ENCODE measurements around the gene SORBS1.
A peak's percentile ranks its signal among the peaks of the same experiment; 100 is the strongest.

SORBS1 gene

GRCh38 chr10:95561177-95561863 is at the start of gene SORBS1:
Gene SORBS1 (minus strand): TSS chr10:95561371. CDS start chr10:95441135, 120,236 bp downstream.
- DNase-seq: peak; percentile 99

- DNase-seq: no peak
These were observed 49.6 kb upstream of the SORBS1 start for GRCh38 chr10:95610727-95611126.

DNA sequence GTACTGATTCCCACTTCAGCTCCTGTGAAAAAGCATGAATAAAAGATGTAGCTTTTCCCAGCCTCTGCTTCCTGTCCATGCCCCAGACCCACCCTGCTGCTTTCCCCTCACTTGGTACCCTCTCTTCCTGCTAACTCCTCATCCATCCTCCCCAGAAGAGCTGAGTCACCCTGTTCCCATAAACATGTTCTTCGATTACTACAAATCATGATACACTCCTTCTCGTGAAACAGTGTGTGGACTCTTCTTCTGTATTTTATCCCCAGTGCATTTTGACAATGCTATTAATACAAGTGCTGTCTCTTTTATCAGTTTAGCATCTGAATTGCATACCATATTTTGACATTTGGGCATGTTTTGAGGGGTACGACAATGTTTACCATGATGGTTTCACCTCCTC is 45.8 kb upstream of the SORBS1 start:
- DNase-seq: no peak

DNA sequence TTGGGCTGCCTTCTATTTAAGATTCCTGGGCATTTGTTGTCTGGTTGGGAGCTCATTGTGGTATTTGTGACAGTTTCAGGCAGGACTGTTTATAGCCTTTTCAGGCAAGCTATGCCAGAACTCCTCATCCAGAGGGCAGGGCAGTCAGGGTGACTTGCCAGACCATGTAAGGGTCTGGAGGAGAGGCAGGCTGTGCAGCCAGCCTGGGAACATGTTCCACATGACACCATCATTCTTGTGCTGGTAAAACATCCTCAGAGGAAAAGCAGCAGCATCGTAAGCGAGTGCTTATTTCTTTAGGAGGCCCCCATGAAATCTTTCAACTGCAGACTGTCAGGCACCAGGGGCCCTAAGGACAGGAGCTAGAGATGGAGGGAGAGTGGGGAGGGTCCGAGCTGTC is 44.0 kb upstream of the SORBS1 start:
- DNase-seq: no peak

GRCh38 chr10:95604630-95605029 is 43.5 kb upstream of the SORBS1 start:
- DNase-seq: no peak

DNA sequence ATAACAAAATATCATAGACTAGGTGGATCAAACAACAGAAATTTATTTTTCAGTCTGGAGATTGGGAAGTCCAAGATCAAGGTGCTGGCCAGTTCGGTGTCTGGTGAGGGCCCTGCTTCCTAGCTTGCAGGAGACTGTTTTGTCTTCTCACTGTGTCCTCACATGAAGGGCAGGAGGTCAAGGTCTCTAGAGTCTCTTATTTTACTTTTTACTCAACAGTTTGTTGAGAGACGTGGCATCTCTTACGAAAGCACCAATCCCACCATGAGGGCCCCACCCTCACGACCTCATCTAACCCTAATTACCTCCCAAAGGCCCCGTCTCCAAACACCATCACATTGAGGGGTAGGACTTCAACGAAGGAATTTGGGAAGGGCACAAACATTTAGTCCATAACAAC is 41.2 kb upstream of the SORBS1 start:
- DNase-seq: no peak

- DNase-seq: peak; percentile 92
These were observed 40.0 kb upstream of the SORBS1 start for GRCh38 chr10:95601116-95601719.

GRCh38 chr10:95600158-95600557 is 39.0 kb upstream of the SORBS1 start:
- no peak for DNase-seq

- no peak for DNase-seq
These were observed 36.6 kb upstream of the SORBS1 start for GRCh38 chr10:95597788-95598187.

GRCh38 chr10:95588025-95588424 is 26.9 kb upstream of the SORBS1 start:
- no peak for DNase-seq

DNA sequence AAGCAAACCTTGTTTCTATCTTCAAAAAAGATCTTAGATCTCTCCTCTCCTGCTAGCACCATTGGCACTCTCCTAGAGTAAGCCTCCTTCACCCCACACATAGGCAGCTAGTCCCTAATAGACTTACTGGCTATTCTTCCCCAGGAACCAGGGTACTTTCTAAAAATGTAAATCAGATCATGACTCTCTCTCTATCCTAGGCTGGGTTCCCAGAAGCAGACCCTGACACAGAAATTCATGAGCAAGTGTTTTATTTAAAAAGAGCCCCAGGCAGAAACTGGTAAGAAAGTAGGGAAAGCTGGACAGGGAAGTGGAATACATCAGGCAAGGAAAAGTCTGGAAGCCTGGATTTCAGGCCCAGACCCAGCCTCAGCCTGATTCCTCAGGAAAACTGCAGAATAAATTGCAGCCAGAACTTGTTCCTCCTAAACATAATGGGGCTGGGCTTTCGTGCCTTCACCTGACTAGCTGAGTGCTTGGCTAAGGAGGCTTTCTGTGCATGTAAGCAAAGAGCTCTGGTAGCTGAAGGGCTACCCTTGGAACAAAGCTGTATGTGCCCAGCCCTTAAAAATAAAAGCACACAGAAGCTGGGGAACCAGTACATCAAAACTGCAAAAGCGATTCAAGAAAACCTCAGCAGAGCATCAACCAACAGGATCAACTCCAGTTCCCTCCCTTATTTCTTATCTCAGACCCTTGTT is 18.8 kb upstream of the SORBS1 start:
- no peak for DNase-seq

GRCh38 chr10:95579292-95579691 is 18.1 kb upstream of the SORBS1 start:
- no peak for DNase-seq

- DNase-seq: no peak
These were observed 17.4 kb upstream of the SORBS1 start for GRCh38 chr10:95578619-95579018.

DNA sequence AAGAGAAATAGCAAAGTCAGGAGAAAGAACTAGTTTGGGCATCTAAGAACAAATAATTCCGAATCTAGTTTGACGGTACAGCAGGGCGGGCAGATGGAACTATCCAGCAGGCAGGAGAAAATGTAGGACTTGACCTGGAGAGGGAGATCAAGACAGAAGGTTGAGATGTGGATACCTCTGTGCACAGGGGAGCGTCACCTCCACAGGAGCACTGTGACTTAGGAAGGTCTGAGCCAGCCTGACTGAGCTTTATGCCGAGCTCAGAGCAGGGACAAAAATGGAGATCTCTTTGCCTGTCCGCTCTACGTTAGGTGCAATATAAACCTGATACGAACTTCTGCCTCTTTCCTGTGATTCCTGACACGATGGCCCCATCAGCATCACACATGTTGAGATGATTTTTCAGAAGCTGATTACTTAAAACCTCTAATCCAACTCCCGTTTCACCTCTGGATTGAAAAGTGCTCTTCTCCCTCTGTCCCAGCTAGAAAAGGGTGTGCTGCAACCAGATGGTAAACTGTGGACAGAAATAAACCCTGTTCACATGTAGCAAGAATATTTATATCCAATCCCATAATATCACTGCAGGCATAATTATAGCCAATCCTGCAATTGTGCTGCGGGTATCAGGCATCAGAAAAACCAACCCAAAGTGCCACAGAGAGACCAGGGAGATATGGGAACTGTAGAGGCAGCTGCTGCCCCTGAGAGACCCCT is 13.6 kb upstream of the SORBS1 start:
- no peak for DNase-seq

GRCh38 chr10:95573964-95574604 is 12.9 kb upstream of the SORBS1 start:
- DNase-seq: no peak

- DNase-seq: no peak
These were observed 12.4 kb upstream of the SORBS1 start for GRCh38 chr10:95573527-95573926.

GRCh38 chr10:95572131-95572820 is 11.1 kb upstream of the SORBS1 start:
- no peak for DNase-seq

DNA sequence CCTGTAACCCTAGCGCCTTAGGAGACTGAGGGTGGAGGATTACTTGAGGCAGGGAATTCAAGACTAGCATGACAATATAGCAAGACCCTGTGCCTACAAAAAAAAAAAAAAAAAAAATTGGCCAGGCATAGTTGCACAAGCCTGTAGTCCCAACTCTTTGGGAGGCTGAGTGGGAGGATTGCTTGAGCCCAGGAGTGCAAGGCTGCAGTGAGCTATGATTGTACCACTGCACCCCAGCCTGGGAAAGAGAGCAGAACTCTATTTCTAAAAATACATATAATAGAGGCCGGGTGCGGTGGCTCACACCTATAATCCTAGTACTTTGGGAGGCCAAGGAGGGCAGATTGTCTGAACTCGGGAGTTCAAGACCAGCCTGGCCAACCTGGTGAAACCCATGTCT is 10.2 kb upstream of the SORBS1 start:
- DNase-seq: no peak

GRCh38 chr10:95569368-95569767 is 8.2 kb upstream of the SORBS1 start:
- DNase-seq: no peak

DNA sequence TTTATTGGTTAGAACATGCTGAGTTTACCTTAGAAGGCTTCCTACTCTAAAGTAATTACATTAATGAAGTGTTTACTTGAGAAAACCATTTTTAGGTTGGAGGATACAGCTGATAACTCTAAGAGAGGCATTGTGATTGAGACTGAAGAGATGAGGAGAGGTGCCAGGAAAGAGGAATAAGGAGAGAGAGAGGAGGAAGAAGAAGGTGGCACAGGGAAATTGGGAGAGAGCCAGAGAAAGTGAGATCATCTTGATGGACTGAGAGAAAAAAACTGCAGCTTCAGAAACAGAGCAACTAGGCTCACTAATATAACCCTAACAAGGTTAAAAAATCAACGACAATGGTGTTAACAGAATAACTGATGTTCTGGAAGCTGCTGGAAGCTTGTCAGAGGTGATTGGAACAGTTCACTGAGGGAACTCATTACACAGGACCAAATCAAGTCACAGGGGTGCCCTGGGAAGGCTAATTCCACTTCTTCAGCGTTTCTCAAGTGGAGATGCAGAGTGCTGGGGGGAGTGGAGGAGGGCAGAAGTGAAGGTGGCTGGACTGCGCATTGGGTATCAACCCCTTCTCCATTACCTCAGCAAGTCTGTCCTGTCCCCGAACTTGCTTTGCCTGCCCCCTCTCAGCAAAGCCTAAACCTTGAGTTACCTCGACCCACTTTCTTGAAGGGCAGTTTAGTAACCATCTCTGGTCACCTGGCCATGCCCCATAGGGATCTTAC is 6.9 kb upstream of the SORBS1 start:
- DNase-seq: peak; percentile 30

- DNase-seq: no peak
These were observed 5.0 kb upstream of the SORBS1 start for GRCh38 chr10:95566136-95566535.

DNA sequence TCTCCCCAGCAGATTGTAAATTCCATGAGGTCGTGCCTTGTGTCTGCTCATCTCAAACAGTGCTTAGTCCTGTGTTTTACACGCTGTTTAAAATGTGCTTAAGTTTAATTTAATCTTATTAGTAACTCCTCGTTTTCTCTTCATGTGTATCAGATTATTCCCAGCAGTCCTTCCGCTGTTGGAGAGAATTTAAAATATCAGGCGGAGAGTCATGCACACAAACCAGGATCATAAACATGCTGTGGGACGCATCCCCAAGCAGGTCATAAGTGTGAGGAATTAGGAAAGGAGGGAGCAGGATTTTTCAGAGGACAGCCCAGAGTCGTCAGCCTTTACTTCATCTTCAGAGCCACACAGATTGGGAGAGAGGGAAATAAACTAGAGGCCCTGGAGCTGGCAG is 4.2 kb upstream of the SORBS1 start:
- no peak for DNase-seq
